IMR-90 (cell line): ENCODE data around the gene TTC3. TPM values are rescaled to one million over a fixed set of nuclear protein-coding genes. Genes with fewer than 3 reads are reported as not detected.

Experiments used
- ATAC-seq: fragments of 200-7000 bp; cut with Tn5 transposase; 2 replicates; pipeline ENCODE4 v1.9.1; 2020; ENCODE audit warnings: low read depth, mild to moderate bottlenecking, moderate library complexity
- BruUV-seq: library from RNA; stranded (reverse); fragments of 400-500 nt; replicated peaks from 2 replicates; lab custom pipeline; 2021; lab: Mats Ljungman, UMichigan
- CTCF ChIA-PET: fragments of 300-600 bp; formaldehyde crosslinking; extraction: SDS; loops from one replicate; lab custom pipeline; 2021; ENCODE audit warnings: antibody characterized with exemption; lab: Yijun Ruan, JAX
- POLR2A ChIA-PET: fragments of 300-600 bp; sonication (Branson Sonifier 250); formaldehyde crosslinking; loops from one replicate; lab custom pipeline; 2022; ENCODE audit warnings: antibody characterized with exemption; ENCODE audit not compliant: unreplicated experiment; lab: Charles Lee
- DNase-seq: peaks from one replicate; pipeline ENCODE4 v3.0.0; 2013
- H2AFZ ChIP-seq: replicated peaks from 2 replicates; pipeline ENCODE3; 2013; ENCODE audit warnings: low read length, mild to moderate bottlenecking; ENCODE audit not compliant: poor library complexity
- H2AK5ac ChIP-seq: 2 replicates; pipeline ENCODE4 v1.6.1; 2013; ENCODE audit warnings: low read depth, low read length, inconsistent platforms
- H2AK9ac ChIP-seq: replicated peaks from 2 replicates; pipeline ENCODE3; 2013; ENCODE audit warnings: mild to moderate bottlenecking, low read depth, low read length, moderate library complexity; ENCODE audit not compliant: poor library complexity
- H2BK120ac ChIP-seq: 2 replicates; pipeline ENCODE4 v1.6.1; 2013; ENCODE audit warnings: low read depth, low read length, inconsistent platforms
- H2BK15ac ChIP-seq: 3 replicates; pipeline ENCODE4 v1.6.1; 2013; ENCODE audit warnings: low read depth, low read length, inconsistent platforms
- H2BK20ac ChIP-seq: 2 replicates; pipeline ENCODE4 v1.6.1; 2013; ENCODE audit warnings: low read depth, mild to moderate bottlenecking, inconsistent platforms, low read length, moderate library complexity
- H2BK5ac ChIP-seq: 2 replicates; pipeline ENCODE4 v1.6.1; 2013; ENCODE audit warnings: mild to moderate bottlenecking, low read depth, low read length, inconsistent platforms; ENCODE audit not compliant: poor library complexity, severe bottlenecking
- H3K14ac ChIP-seq: replicated peaks from 2 replicates; pipeline ENCODE4 v1.6.1; 2013; ENCODE audit warnings: low read depth, low read length, inconsistent platforms
- H3K18ac ChIP-seq: 2 replicates; pipeline ENCODE4 v1.6.1; 2013; ENCODE audit warnings: low read depth, low read length, control low read depth
- H3K23ac ChIP-seq: 2 replicates; pipeline ENCODE4 v1.6.1; 2013; ENCODE audit warnings: low read depth, low read length, inconsistent platforms
- H3K27ac ChIP-seq: 2 replicates; pipeline ENCODE4 v1.5.1; 2013; ENCODE audit warnings: mild to moderate bottlenecking, control low read depth, low read length; ENCODE audit not compliant: insufficient read depth
- H3K27me3 ChIP-seq: 2 replicates; pipeline ENCODE4 v1.6.1; 2013; ENCODE audit warnings: low read length; ENCODE audit not compliant: control insufficient read depth, insufficient read depth
- H3K36me3 ChIP-seq: 2 replicates; pipeline ENCODE4 v1.6.1; 2013; ENCODE audit warnings: low read length, mixed read lengths; ENCODE audit not compliant: control insufficient read depth, insufficient read depth
- H3K4ac ChIP-seq: 2 replicates; pipeline ENCODE4 v1.6.1; 2013; ENCODE audit warnings: low read depth, low read length, inconsistent platforms
- H3K4me1 ChIP-seq: 2 replicates; pipeline ENCODE4 v1.6.1; 2013; ENCODE audit warnings: low read length, mixed read lengths; ENCODE audit not compliant: control insufficient read depth, insufficient read depth
- H3K4me2 ChIP-seq: 2 replicates; pipeline ENCODE4 v1.6.1; 2013; ENCODE audit warnings: low read depth, mild to moderate bottlenecking, control low read depth, low read length, moderate library complexity
- H3K4me3 ChIP-seq: 2 replicates; pipeline ENCODE4 v1.5.1; 2013; ENCODE audit warnings: low read depth, mild to moderate bottlenecking, control low read depth, low read length, moderate library complexity; ENCODE audit not compliant: insufficient read depth
- H3K56ac ChIP-seq: 2 replicates; pipeline ENCODE4 v1.6.1; 2013; ENCODE audit warnings: low read length, inconsistent platforms; ENCODE audit not compliant: insufficient read depth; ENCODE audit errors: extremely low read depth
- H3K79me1 ChIP-seq, 2 experiments: 2 replicates each; pipeline ENCODE4 v1.6.1; 2013; ENCODE audit warnings: low read length in 2 of 2, inconsistent platforms in 1 of 2, low read depth in 1 of 2
- H3K9ac ChIP-seq: 2 replicates; pipeline ENCODE4 v1.6.1; 2013; ENCODE audit warnings: low read depth, low read length, control low read depth
- H3K9me1 ChIP-seq: 2 replicates; pipeline ENCODE4 v1.6.1; 2013; ENCODE audit warnings: low read length, inconsistent platforms; ENCODE audit not compliant: insufficient read depth
- H3K9me3 ChIP-seq: 2 replicates; pipeline ENCODE4 v1.6.1; 2013; ENCODE audit warnings: low read length; ENCODE audit not compliant: control insufficient read depth, insufficient read depth
- H4K20me1 ChIP-seq: 2 replicates; pipeline ENCODE4 v1.6.1; 2013; ENCODE audit warnings: low read length, inconsistent platforms; ENCODE audit not compliant: insufficient read depth
- H4K5ac ChIP-seq: 2 replicates; pipeline ENCODE4 v1.6.1; 2013; ENCODE audit warnings: mild to moderate bottlenecking, low read depth, low read length, control low read depth
- H4K8ac ChIP-seq, 2 experiments: 2 replicates each; pipeline ENCODE4 v1.6.1; 2013; ENCODE audit warnings: low read depth in 2 of 2, low read length in 2 of 2, control low read depth in 1 of 2, inconsistent platforms in 1 of 2
- H4K91ac ChIP-seq: 2 replicates; pipeline ENCODE4 v1.6.1; 2013; ENCODE audit warnings: low read depth, low read length, inconsistent platforms; ENCODE audit not compliant: insufficient read depth
- BHLHE40 ChIP-seq: fragments of 150-350 bp; IDR thresholded peaks from 2 replicates; pipeline ENCODE4 v1.6.1; 2016; ENCODE audit warnings: mild to moderate bottlenecking, low read depth, low read length
- CEBPB ChIP-seq: IDR thresholded peaks from 2 replicates; pipeline ENCODE4 v1.6.1; 2012; ENCODE audit warnings: low read depth, low read length, improper control_type of control experiment
- dilution Hi-C: fragments of 300-500 bp; cut with HindIII; formaldehyde crosslinking; loops from one replicate; pipeline ENCODE4 v1.14.3; 2018; ENCODE audit warnings: low sequenced_read_pairs; ENCODE audit not compliant: unreplicated experiment
- in situ Hi-C: fragments of 300-500 bp; cut with MboI; formaldehyde crosslinking; loops from 3 replicates; pipeline ENCODE4 v1.14.3; 2019; ENCODE audit warnings: low sequenced_read_pairs, inconsistent platforms, mixed read lengths
- intact Hi-C: fragments of 100-400 bp; cut with micrococcal nuclease; formaldehyde crosslinking; loops from 2 replicates; pipeline ENCODE4 v1.10.0; 2022
- polyA plus RNA-seq, 3 experiments: library from polyadenylated mRNA; depleted of rRNA; stranded (reverse); fragments of >200 nt; gene quantifications; 2 replicates each; pipeline ENCODE4 v1.2.3, GENCODE V29; 2012; ENCODE audit warnings: low replicate concordance in 1 of 3
- total RNA-seq: library from RNA; depleted of rRNA; stranded (reverse); fragments of >200 nt; gene quantifications from 2 replicates; pipeline ENCODE4 v1.2.3, GENCODE V29; 2012

The TTC3 gene
- total and polyA plus RNA-seq, 2 of the 4 experiments (the other 2 are of a cell fraction) = 96.7 to 293 TPM

- intact Hi-C loops (loop anchor here (1.0 kb wide), 1 partner anchor 29 kb away; no protein-coding TSS in a partner anchor), in situ Hi-C loops (no loop called here), dilution Hi-C loops (no loop called here)
- no peak overlapping the region for H3K18ac ChIP-seq
- H4K91ac ChIP-seq = no peak overlapping the region
- H3K14ac ChIP-seq = no peak overlapping the region
- POLR2A ChIA-PET = no interaction called here
- no peaks in the 10 kb centered on the region; the same call in 1 of the 2 replicates for H3K4me1 ChIP-seq
- no peak overlapping the region for H2BK15ac ChIP-seq
- H2AFZ ChIP-seq = no peak overlapping the region
- no peak overlapping the region for H3K4ac ChIP-seq
- H2AK5ac ChIP-seq = no peak overlapping the region
- no peak overlapping the region for H3K23ac ChIP-seq
- H2BK20ac ChIP-seq = no peak overlapping the region
- H4K8ac ChIP-seq = no peak overlapping the region
- DNase-seq (no peak), ATAC-seq (no peak)
- H3K4me2 ChIP-seq = no peak overlapping the region
- TF ChIP-seq BHLHE40 (no peak), CEBPB (peak; percentile 63)
- H3K56ac ChIP-seq = no peak overlapping the region
- CTCF ChIA-PET = no interaction called here
- H3K9me1 ChIP-seq = no peaks in the 10 kb centered on the region; the same call in 1 of the 2 replicates
- peaks cover 42% of the 10 kb centered on the region for H3K36me3 ChIP-seq
- no peak overlapping the region for H4K5ac ChIP-seq
- no peak overlapping the region for H3K4me3 ChIP-seq
- no peak overlapping the region for H3K9ac ChIP-seq
- H3K27ac ChIP-seq = peak overlapping the region; percentile 18; the same call in 1 of the 2 replicates
- H3K27me3 ChIP-seq = no peaks in the 10 kb centered on the region
- H2BK5ac ChIP-seq = no peak overlapping the region
- no peak overlapping the region for H2BK120ac ChIP-seq
- peaks cover 4 to 12% of the 10 kb centered on the region in 2 experiments for H3K79me1 ChIP-seq
- H4K20me1 ChIP-seq = no peaks in the 10 kb centered on the region
- H3K9me3 ChIP-seq = no peaks in the 10 kb centered on the region
- no TSS peak for BruUV-seq
- no peak overlapping the region for H2AK9ac ChIP-seq
Observed at GRCh38 chr21:37164742-37165141, 91.7 kb downstream of the TTC3 start.
